ENCODE data around the gene EMC7.
"Not testable (repeated sequence)": the region's sequence is repeated elsewhere in the genome, so short reads cannot be mapped to it uniquely, and the experiment has no call there.

Gene EMC7

GRCh38 chr15:34084086-34084485 is 17.6 kb downstream of the EMC7 start:
- no peak for DNase-seq

- DNase-seq: no peak
Observed at GRCh38 chr15:34079904-34080303, 21.8 kb downstream of the EMC7 start.

- DNase-seq: no peak
Observed at GRCh38 chr15:34078900-34079299, 22.8 kb downstream of the EMC7 start.

GRCh38 chr15:34076785-34077184 is 24.9 kb downstream of the EMC7 start:
- no peak for DNase-seq

- DNase-seq: no peak
Observed at GRCh38 chr15:34070003-34070402, 31.7 kb downstream of the EMC7 start.

GRCh38 chr15:34065941-34066340 is 35.7 kb downstream of the EMC7 start:
- no peak for DNase-seq

GRCh38 chr15:34065261-34065660 is 36.4 kb downstream of the EMC7 start:
- no peak for DNase-seq

GRCh38 chr15:34064438-34064837 is 37.2 kb downstream of the EMC7 start:
- no peak for DNase-seq

GRCh38 chr15:34059946-34060345 is 41.7 kb downstream of the EMC7 start:
- DNase-seq: no peak

- no peak for DNase-seq
Observed at GRCh38 chr15:34059476-34059875, 42.2 kb downstream of the EMC7 start.

- DNase-seq: no peak
Observed at GRCh38 chr15:34056911-34057310, 44.8 kb downstream of the EMC7 start.

- DNase-seq: no peak
Observed at GRCh38 chr15:34055868-34056595, 45.6 kb downstream of the EMC7 start.

- DNase-seq: no peak
Observed at GRCh38 chr15:34054081-34054707, 47.5 kb downstream of the EMC7 start.

- not testable (repeated sequence) for DNase-seq
Observed at GRCh38 chr15:34050385-34050784, 51.3 kb downstream of the EMC7 start.

- no peak for DNase-seq
Observed at GRCh38 chr15:34049112-34049511, 52.5 kb downstream of the EMC7 start.

- no peak for DNase-seq
Observed at GRCh38 chr15:34047893-34048775, 53.5 kb downstream of the EMC7 start.

- DNase-seq: no peak
Observed at GRCh38 chr15:34046471-34047145, 55.1 kb downstream of the EMC7 start.

GRCh38 chr15:34043813-34044212 is 57.8 kb downstream of the EMC7 start:
- DNase-seq: no peak

- no peak for DNase-seq
Observed at GRCh38 chr15:34043391-34043790, 58.3 kb downstream of the EMC7 start.

GRCh38 chr15:34039790-34040113 is 61.9 kb downstream of the EMC7 start:
- no peak for DNase-seq

- no peak for DNase-seq
Observed at GRCh38 chr15:34038871-34039789, 62.5 kb downstream of the EMC7 start, which contains the start of gene AVEN. Gene AVEN (minus strand): TSS chr15:34039204. CDS start chr15:34039046, 158 bp downstream.
